GM12878 (cell line): ENCODE data around the gene CD69. TPM values are rescaled to one million over a fixed set of nuclear protein-coding genes. Genes with fewer than 3 reads are reported as not detected.
"Not testable (repeated sequence)": the region's sequence is repeated elsewhere in the genome, so short reads cannot be mapped to it uniquely, and the experiment has no call there.

ENCODE experiments used
- ATAC-seq: fragments of 200-7000 bp; cut with Tn5 transposase; 3 replicates; pipeline ENCODE4 v1.9.1; 2020; ENCODE audit warnings: mild to moderate bottlenecking, moderate library complexity
- BruUV-seq: library from RNA; stranded (reverse); fragments of 400-500 nt; replicated peaks from 2 replicates; lab custom pipeline; 2021; lab: Mats Ljungman, UMichigan
- CTCF ChIA-PET: fragments of 300-600 bp; sonication (Branson Sonifier 250); formaldehyde crosslinking; extraction: SDS; loops from one replicate; lab custom pipeline; 2021; ENCODE audit warnings: inconsistent platforms; lab: Yijun Ruan, JAX
- POLR2A ChIA-PET: fragments of 350-600 bp; formaldehyde crosslinking; extraction: SDS; loops from one replicate; lab custom pipeline; 2021; ENCODE audit warnings: inconsistent platforms; lab: Charles Lee
- RAD21 ChIA-PET: fragments of 300-600 bp; sonication (Branson Sonifier 250); formaldehyde crosslinking; loops from one replicate; lab custom pipeline; 2023; ENCODE audit warnings: antibody characterized with exemption; ENCODE audit not compliant: unreplicated experiment; lab: Charles Lee
- SMC1A ChIA-PET: fragments of 300-600 bp; sonication (Branson Sonifier 250); formaldehyde crosslinking; loops from one replicate; lab custom pipeline; 2023; ENCODE audit not compliant: unreplicated experiment, uncharacterized antibody; lab: Charles Lee
- DNase-seq: peaks from one replicate; pipeline ENCODE4 v3.0.0-alpha.2; 2011; ENCODE audit warnings: low read depth, low spot score
- FAIRE-seq: peaks from 3 replicates; lab custom pipeline; 2011; peaks lifted over from hg19 to GRCh38; lab: Jason Lieb, UNC
- H2AFZ ChIP-seq: 2 replicates; pipeline ENCODE4 v1.6.0; 2011; ENCODE audit warnings: low read depth, low read length, control low read depth; ENCODE audit not compliant: control insufficient read depth
- H3K27ac ChIP-seq: 2 replicates; pipeline ENCODE4 v1.5.1; 2011; ENCODE audit warnings: control low read depth; ENCODE audit not compliant: control insufficient read depth, insufficient read depth
- H3K27me3 ChIP-seq, 2 experiments: replicated peaks in 1 of 2; 2 replicates each; pipeline versions ENCODE4 v1.6.0 to v1.6.1; 2011; ENCODE audit warnings: low read length in 1 of 2; ENCODE audit not compliant: control insufficient read depth in 2 of 2, insufficient read depth in 2 of 2
- H3K36me3 ChIP-seq, 2 experiments: 2 replicates each; pipeline ENCODE4 v1.5.1; 2011; ENCODE audit warnings: low read length in 1 of 2; ENCODE audit not compliant: control insufficient read depth in 2 of 2, insufficient read depth in 2 of 2
- H3K4me1 ChIP-seq: 2 replicates; pipeline ENCODE4 v1.6.1; 2011; ENCODE audit warnings: mild to moderate bottlenecking, low read length, moderate library complexity, mixed read lengths; ENCODE audit not compliant: control insufficient read depth, insufficient read depth
- H3K4me2 ChIP-seq: 2 replicates; pipeline ENCODE4 v1.6.0; 2011; ENCODE audit warnings: control low read depth; ENCODE audit not compliant: control insufficient read depth, insufficient read depth
- H3K4me3 ChIP-seq: fragments of 200-600 bp; sonication (generic); 2 replicates; pipeline ENCODE4 v1.5.1; 2016
- H3K79me2 ChIP-seq: 2 replicates; pipeline ENCODE4 v1.6.0; 2011; ENCODE audit warnings: low read length; ENCODE audit not compliant: control insufficient read depth, insufficient read depth
- H3K9ac ChIP-seq: 2 replicates; pipeline ENCODE4 v1.8.0; 2011; ENCODE audit warnings: low read length, control low read depth, mixed read lengths; ENCODE audit not compliant: control insufficient read depth, insufficient read depth
- H3K9me3 ChIP-seq: replicated peaks from 3 replicates; pipeline ENCODE4 v1.5.1; 2011; ENCODE audit warnings: mild to moderate bottlenecking, low read length; ENCODE audit not compliant: control insufficient read depth, insufficient read depth
- H4K20me1 ChIP-seq: 2 replicates; pipeline ENCODE4 v1.6.0; 2011; ENCODE audit not compliant: control insufficient read depth, insufficient read depth
- ATF7 ChIP-seq: fragments of 450-650 bp; IDR thresholded peaks from 2 replicates; pipeline ENCODE4 v1.6.1; 2016; ENCODE audit warnings: low read depth, mild to moderate bottlenecking
- BHLHE40 ChIP-seq, 2 experiments: fragments of 450-650 bp in 1 of 2; IDR thresholded peaks; 2 replicates each; pipeline ENCODE4 v1.6.1; 2011 to 2017; ENCODE audit warnings: low read depth in 2 of 2, borderline replicate concordance in 1 of 2, improper control_type of control experiment in 1 of 2, low read length in 1 of 2, mild to moderate bottlenecking in 1 of 2
- CBX5 ChIP-seq: sonication (generic); IDR thresholded peaks from 2 replicates; pipeline ENCODE4 v1.6.1; 2016; ENCODE audit warnings: low read depth, moderate library complexity, mild to moderate bottlenecking, inconsistent platforms
- DPF2 ChIP-seq: fragments of 450-650 bp; IDR thresholded peaks from 2 replicates; pipeline ENCODE4 v1.6.1; 2017; ENCODE audit warnings: mild to moderate bottlenecking
- IKZF1 ChIP-seq: fragments of 450-650 bp; conservative IDR thresholded peaks from 2 replicates; pipeline ENCODE4 v1.6.1; 2017; ENCODE audit warnings: antibody characterized with exemption, mild to moderate bottlenecking
- IKZF2 ChIP-seq, 2 experiments: fragments of 450-650 bp; IDR thresholded peaks; 2 replicates each; pipeline ENCODE4 v1.6.1; 2017; ENCODE audit warnings: mild to moderate bottlenecking in 2 of 2, moderate library complexity in 2 of 2
- JUNB ChIP-seq: IDR thresholded peaks from 2 replicates; pipeline ENCODE4 v1.6.1; 2016; ENCODE audit warnings: antibody characterized with exemption, mild to moderate bottlenecking
- MEF2A ChIP-seq: IDR thresholded peaks from 2 replicates; pipeline ENCODE4 v1.6.1; 2011; ENCODE audit warnings: low read depth, mild to moderate bottlenecking, low read length, moderate library complexity; ENCODE audit not compliant: insufficient read depth
- NFIC ChIP-seq: IDR thresholded peaks from 2 replicates; pipeline ENCODE4 v1.6.1; 2012; ENCODE audit warnings: low read depth, mild to moderate bottlenecking, inconsistent platforms, low read length, moderate library complexity
- NR2F1 ChIP-seq: fragments of 450-650 bp; conservative IDR thresholded peaks from 2 replicates; pipeline ENCODE4 v1.6.1; 2017; ENCODE audit warnings: mild to moderate bottlenecking
- PAX5 ChIP-seq: IDR thresholded peaks from 2 replicates; pipeline ENCODE4 v1.6.1; 2011; ENCODE audit warnings: low read depth, low read length, borderline replicate concordance
- RELB ChIP-seq: fragments of 450-650 bp; IDR thresholded peaks from 2 replicates; pipeline ENCODE4 v1.6.1; 2017; ENCODE audit warnings: low read depth, mild to moderate bottlenecking, moderate library complexity
- RUNX3 ChIP-seq: IDR thresholded peaks from 2 replicates; pipeline ENCODE4 v1.6.1; 2012; ENCODE audit warnings: low read length, inconsistent platforms
- TCF7 ChIP-seq: IDR thresholded peaks from 2 replicates; pipeline ENCODE4 v1.6.1; 2014; ENCODE audit warnings: antibody characterized with exemption, borderline replicate concordance
- ZBED1 ChIP-seq: IDR thresholded peaks from 2 replicates; pipeline ENCODE4 v1.6.1; 2016; ENCODE audit warnings: borderline replicate concordance
- WGBS: methylation state at CpG from one replicate; pipeline ENCODE4 v1.1.6; 2016; ENCODE audit warnings: low lambda C conversion rate; ENCODE audit not compliant: insufficient replicate concordance, insufficient coverage; ENCODE audit errors: missing lambda C conversion rate; 5-methylcytosine and 5-hydroxymethylcytosine counted together
- in situ Hi-C: fragments of 300-500 bp; cut with MboI; formaldehyde crosslinking; loops from 9 replicates; pipeline ENCODE4 v1.14.3; 2018; ENCODE audit warnings: mixed read lengths
- intact Hi-C: fragments of 100-400 bp; cut with micrococcal nuclease; formaldehyde crosslinking; loops from one replicate; pipeline ENCODE4 v1.14.2; 2022; ENCODE audit not compliant: unreplicated experiment
- polyA plus RNA-seq, 11 experiments: library from polyadenylated mRNA; depleted of rRNA in 4 of 11; unstranded in 6 of 11; stranded (reverse) in 5 of 11; fragments of >200 nt; fragmentation: Nextera tagmentation in 4 of 11; fragmentation: Illumina TruSeq in 1 of 11; extraction: Ambion mirVana in 4 of 11; extraction: Trizol in 1 of 11; gene quantifications; 1 replicate in 1 of 11; 2 replicates in 10 of 11; pipeline versions ENCODE4 v1.2.1 to v1.2.3, GENCODE V29; 2011 to 2016; ENCODE audit warnings: inconsistent platforms in 2 of 11, missing spikeins in 2 of 11, low read depth in 1 of 11
- total RNA-seq, 4 experiments: library from RNA; depleted of rRNA in 3 of 4; stranded (reverse); fragments of >200 nt in 3 of 4; fragmentation: Illumina TruSeq in 1 of 4; extraction: Trizol in 1 of 4; gene quantifications; 2 replicates each; pipeline versions ENCODE4 v1.2.1 to v1.2.3, GENCODE V29; 2013 to 2021
- TF ChIP-seq, protein P1 (sequence below): fragments of 450-650 bp; IDR thresholded peaks from 2 replicates; pipeline ENCODE4 v1.6.1; 2016; ENCODE audit warnings: mild to moderate bottlenecking
- TF ChIP-seq, protein P2 (sequence below): fragments of 450-650 bp; IDR thresholded peaks from 2 replicates; pipeline ENCODE4 v1.6.1; 2017; ENCODE audit warnings: mild to moderate bottlenecking, moderate library complexity

CD69 gene
- total and polyA plus RNA-seq, 10 of the 15 experiments (the other 5 are each of a cell fraction or from before 2014, with no cell fraction given) = 7.3 to 156 (median 15.0) TPM

GRCh38 chr12:9713032-9713558, 47.6 kb downstream of the CD69 start:
- SMC1A ChIA-PET = interaction anchor here (1.0 to 7.8 kb wide), 4 partner anchors 9 to 382 kb away, joined by 3 to 100 read pairs (median 10); no protein-coding TSS in a partner anchor
- H3K9me3 ChIP-seq, POLR2A ChIA-PET, H4K20me1 ChIP-seq, DNase-seq, H3K36me3 ChIP-seq, H3K79me2 ChIP-seq, H2AFZ ChIP-seq, H3K27me3 ChIP-seq, BruUV-seq, H3K4me3 ChIP-seq, in situ Hi-C loops: not testable (repeated sequence)
- H3K4me2 ChIP-seq = 0 out of 2 replicates have a peak overlapping the region, but pooled peaks have one; percentile 30
- 0% methylated on average over 6 of the region's 6 CpGs for WGBS
- H3K9ac ChIP-seq = peak overlapping the region; percentile 30
- RAD21 ChIA-PET = interaction anchor here (1.0 to 2.0 kb wide), 6 partner anchors 12 to 383 kb away, joined by 3 to 10 read pairs (median 3); partner anchors contain the start of gene CLEC2D
- intact Hi-C loops = loop anchor here (2.0 to 10.0 kb wide), 2 partner anchors 62 to 348 kb away; no protein-coding TSS in a partner anchor
- H3K27ac ChIP-seq = peak overlapping the region; percentile 68; the same call in 1 of the 2 replicates
- peaks cover 69% of the 10 kb centered on the region for H3K4me1 ChIP-seq
- FAIRE-seq (peak; percentile 86), ATAC-seq (peak; percentile 76)
- CTCF ChIA-PET = interaction anchor here (2.4 to 9.0 kb wide), 2 partner anchors 29 to 79 kb away, joined by 14 to 159 read pairs; no protein-coding TSS in a partner anchor
- TF ChIP-seq RUNX3 (peak; percentile 44), NR2F1 (peak; percentile 43; the same call in 1 of the 2 replicates), CBX5 (0 out of 2 replicates have a peak, but pooled peaks have one; percentile 41), ZBED1 (peak; percentile 53; the same call in 1 of the 2 replicates), MEF2A (0 out of 2 replicates have a peak, but pooled peaks have one; percentile 23), TCF7 (peak; percentile 43; the same call in 1 of the 2 replicates), IKZF1 (peak; percentile 63), JUNB (peak; percentile 47), RELB (0 out of 2 replicates have a peak, but pooled peaks have one; percentile 36), BHLHE40 (IDR thresholded peaks at IDR 0.05; ENCODE audit: borderline replicate concordance in 1 of 2, low read depth in 2 of 2, low read length in 1 of 2) (peak in 1 of 2 experiments; percentile 88; a peak in 2 of 4 replicates), PAX5 (peak; percentile 11; the same call in 1 of the 2 replicates), ATF7 (peak; percentile 36; the same call in 1 of the 2 replicates), NFIC (peak; percentile 52; the same call in 1 of the 2 replicates), DPF2 (0 out of 2 replicates have a peak, but pooled peaks have one; percentile 25), IKZF2 (IDR thresholded peaks at IDR 0.05) (peak; percentile 45 to 68; a peak in 3 of 4 replicates)
- TF ChIP-seq, protein P1, sequence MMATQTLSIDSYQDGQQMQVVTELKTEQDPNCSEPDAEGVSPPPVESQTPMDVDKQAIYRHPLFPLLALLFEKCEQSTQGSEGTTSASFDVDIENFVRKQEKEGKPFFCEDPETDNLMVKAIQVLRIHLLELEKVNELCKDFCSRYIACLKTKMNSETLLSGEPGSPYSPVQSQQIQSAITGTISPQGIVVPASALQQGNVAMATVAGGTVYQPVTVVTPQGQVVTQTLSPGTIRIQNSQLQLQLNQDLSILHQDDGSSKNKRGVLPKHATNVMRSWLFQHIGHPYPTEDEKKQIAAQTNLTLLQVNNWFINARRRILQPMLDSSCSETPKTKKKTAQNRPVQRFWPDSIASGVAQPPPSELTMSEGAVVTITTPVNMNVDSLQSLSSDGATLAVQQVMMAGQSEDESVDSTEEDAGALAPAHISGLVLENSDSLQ = peak; percentile 58; the same call in 1 of the 2 replicates
- TF ChIP-seq, protein P2, sequence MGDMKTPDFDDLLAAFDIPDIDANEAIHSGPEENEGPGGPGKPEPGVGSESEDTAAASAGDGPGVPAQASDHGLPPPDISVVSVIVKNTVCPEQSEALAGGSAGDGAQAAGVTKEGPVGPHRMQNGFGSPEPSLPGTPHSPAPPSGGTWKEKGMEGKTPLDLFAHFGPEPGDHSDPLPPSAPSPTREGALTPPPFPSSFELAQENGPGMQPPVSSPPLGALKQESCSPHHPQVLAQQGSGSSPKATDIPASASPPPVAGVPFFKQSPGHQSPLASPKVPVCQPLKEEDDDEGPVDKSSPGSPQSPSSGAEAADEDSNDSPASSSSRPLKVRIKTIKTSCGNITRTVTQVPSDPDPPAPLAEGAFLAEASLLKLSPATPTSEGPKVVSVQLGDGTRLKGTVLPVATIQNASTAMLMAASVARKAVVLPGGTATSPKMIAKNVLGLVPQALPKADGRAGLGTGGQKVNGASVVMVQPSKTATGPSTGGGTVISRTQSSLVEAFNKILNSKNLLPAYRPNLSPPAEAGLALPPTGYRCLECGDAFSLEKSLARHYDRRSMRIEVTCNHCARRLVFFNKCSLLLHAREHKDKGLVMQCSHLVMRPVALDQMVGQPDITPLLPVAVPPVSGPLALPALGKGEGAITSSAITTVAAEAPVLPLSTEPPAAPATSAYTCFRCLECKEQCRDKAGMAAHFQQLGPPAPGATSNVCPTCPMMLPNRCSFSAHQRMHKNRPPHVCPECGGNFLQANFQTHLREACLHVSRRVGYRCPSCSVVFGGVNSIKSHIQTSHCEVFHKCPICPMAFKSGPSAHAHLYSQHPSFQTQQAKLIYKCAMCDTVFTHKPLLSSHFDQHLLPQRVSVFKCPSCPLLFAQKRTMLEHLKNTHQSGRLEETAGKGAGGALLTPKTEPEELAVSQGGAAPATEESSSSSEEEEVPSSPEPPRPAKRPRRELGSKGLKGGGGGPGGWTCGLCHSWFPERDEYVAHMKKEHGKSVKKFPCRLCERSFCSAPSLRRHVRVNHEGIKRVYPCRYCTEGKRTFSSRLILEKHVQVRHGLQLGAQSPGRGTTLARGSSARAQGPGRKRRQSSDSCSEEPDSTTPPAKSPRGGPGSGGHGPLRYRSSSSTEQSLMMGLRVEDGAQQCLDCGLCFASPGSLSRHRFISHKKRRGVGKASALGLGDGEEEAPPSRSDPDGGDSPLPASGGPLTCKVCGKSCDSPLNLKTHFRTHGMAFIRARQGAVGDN = 0 out of 2 replicates have a peak, but pooled peaks have one; percentile 48
